GM03348 (cell line): ENCODE data around the gene CPLANE2.
"Not testable (repeated sequence)": the region's sequence is repeated elsewhere in the genome, so short reads cannot be mapped to it uniquely, and the experiment has no call there.

Experiments
- DNase-seq: peaks from one replicate; pipeline ENCODE4 v3.0.0; 2012; ENCODE audit warnings: low spot score

CPLANE2 gene

GRCh38 chr1:16248603-16249516 is 11.9 kb upstream of the CPLANE2 start:
- DNase-seq, result peak; percentile 67

DNA sequence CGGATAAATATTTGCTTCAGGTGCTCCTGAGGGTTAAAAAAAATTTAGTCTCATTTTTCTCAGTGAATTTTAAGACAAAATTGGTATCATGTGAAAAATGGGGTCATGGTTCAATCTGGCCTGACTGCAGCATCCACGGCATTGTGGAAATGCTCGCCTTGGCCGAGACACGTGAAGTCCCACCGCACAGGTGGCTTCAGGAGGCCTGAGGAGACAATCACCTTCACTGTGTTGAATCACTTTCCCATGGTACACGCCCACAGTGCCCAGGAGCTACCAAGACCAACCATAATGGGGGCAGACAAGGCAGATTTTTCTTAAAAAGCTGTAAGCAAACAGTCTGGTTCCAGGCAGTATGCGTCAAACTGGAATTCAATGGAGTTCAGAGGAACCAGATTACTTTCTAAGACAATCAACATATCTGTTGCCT is 11.0 kb upstream of the CPLANE2 start:
- no peak for DNase-seq

DNA sequence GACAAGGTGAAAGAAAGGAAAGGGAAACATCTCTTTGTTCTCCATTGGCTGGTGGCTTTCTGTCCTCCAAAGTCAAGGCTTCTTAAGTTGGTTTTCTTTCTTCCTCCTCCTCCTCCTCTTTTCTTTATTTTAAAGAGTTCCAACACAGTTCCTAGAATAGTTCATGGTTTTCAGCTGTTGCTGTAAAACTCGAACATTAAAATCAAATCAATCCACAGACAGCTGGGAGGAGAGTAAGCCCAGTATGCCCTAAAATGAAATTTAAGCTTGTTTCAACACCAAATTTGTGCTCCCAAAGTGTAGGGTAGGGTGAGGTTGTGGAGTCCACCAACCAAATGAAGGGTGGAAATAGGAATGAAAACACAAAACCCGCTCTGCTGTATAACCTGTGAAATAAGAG is 10.5 kb upstream of the CPLANE2 start:
- no peak for DNase-seq

GRCh38 chr1:16246961-16247360 is 10.0 kb upstream of the CPLANE2 start:
- DNase-seq, result no peak

DNA sequence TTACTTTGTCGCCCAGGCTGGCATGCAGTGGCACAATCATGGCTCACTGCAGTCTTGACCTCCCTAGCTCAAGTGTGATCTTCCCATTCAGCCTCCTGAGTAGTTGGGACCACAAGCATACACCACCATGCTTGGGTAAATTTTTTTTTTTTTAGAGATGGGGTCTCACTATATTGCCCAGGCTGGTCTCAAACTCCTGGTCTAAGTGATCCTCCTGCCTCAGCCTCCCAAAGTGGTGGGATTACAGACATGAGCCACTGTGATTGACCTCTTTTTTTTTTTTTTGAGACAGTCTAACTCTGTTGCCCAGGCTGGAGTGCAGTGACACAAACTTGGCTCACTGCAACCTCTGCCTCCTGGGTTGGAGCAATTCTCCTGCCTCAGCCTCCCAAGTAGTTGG is 9.3 kb upstream of the CPLANE2 start:
- DNase-seq, result not testable (repeated sequence)

DNA sequence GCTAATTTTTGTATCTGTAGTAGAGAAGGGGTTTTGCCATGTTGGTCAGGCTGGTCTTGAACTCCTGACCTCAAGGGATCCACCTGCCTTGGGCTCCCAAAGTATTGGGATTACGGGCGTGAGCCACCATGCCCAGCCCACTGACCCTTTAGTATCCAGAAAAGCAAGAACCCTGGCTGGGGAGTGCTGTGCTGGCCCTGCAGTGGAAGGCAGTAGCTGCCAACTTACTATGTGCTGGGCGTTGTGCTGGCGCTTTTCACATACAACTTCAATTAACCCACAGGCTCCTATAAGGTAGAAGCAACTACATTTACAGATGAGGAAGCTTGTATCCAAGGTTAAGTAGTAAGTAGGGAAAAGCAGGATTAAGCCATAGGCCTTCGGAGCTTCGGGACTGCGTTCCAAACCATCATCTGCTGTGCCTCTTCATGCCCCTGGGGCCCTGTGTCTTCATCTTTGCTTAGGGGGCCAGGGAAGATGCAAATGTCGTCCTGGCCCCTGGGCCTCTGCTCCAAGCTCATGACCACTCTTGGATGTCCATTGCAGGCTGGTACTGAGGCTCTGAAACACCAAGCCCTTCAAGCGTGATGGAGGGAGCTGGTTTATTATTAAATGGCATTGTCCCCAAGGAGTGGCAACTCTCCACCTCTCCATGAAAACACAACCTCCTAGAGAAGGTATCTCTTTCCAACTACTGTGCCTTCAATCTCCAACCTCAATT is 8.7 kb upstream of the CPLANE2 start:
- no peak for DNase-seq

DNA sequence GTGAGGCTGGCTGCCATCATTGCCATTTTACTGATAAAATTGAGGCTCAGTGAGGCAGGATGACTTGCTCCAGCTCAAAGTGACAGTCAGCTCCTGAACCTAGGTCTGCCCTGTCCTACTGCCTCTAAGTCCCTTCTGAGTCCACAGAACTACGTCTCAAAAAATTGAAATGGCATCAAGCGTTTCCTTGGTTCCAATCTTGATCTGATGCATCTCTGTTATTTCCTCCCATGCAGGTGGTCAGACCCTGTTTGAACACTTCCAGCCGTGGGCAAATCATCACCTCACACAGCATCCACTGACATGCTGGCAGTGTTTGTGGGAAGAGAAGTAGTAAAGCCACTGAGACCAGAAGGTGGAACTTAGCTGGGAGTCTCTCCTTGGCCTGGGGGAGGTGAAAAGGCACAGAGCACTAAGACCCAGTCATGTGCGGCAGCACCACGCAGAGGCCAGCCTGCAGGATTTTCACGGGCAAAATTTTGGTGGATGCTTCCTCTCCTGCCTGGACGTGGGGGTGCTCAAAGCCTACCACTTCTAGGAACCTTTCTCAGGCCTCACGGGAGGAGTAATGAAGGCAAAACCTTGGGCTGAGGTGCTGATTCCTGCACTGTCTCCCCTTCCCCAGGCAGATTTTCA is 7.8 kb upstream of the CPLANE2 start:
- DNase-seq, result no peak

- DNase-seq, result peak; percentile 85
Observed at GRCh38 chr1:16243936-16244649, 7.1 kb upstream of the CPLANE2 start.

DNA sequence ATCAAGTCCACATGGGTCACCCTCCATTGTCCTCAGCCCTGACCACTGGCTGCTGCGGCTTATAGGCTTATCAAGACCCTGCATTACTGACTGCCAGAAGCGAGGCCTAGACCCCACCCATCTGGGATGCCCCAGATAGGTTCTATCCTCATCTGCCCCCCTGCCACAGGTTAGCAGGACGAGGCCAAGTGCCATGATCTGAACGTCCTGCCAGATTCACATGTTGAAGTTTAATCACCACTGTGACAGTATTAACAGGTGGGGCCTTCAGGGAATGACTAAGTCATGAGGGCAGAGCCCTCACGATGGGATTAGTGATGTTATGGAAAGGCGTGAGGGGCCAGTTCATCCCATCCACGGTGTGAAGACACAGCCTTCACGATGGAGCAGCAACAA is 6.2 kb upstream of the CPLANE2 start:
- no peak for DNase-seq

- no peak for DNase-seq
Observed at GRCh38 chr1:16242556-16243214, 5.7 kb upstream of the CPLANE2 start.

DNA sequence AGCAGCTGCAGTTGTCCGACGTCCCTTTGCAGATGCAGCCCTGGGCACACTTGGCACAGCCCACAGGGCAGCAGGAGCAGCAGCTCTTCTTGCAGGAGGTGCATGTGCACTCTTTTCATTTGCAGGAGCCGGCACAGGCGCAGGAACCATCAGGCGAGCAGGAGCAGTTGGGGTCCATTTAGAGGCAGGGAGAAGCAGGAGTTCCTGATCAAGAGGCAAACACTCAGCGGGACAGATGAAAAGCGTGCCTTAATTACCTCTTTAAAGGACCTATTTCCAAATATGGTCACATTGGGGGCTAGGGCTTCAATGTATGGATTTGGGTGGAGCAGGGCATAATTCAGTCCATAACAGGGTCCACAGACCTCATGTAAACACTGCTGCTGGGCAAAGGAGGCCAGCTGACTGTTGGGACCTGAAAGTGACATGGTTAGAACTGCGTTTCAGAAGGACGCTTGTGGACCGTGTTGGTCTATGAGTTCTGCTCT is 4.3 kb upstream of the CPLANE2 start:
- DNase-seq, result no peak

DNA sequence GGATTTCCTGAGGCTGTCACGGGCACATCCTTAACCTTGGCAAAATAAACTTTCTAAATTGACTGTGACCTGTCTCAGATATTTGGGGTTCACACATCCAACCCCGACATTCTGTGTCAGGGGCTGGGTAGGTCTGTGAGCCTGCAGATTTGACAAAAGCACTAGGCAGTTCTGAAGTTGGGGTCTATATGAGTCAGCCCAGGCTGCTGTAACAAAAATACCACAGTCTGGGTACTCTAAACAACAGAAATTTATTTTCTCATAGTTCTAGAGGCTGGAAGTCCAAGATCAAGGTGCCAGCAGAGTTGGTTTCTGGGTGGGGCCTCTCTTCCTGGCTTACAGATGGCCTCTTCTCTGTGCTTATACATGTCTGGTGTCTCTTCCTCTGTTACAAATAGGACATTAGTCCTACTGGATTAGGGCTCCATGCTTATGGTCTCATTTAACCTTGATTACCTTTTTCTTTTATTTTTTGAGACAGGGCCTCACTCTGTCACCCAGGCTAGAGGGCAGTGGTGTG is 3.0 kb upstream of the CPLANE2 start:
- no peak for DNase-seq

GRCh38 chr1:16237343-16237830 is 404 bp upstream of the CPLANE2 start:
- no peak for DNase-seq

- DNase-seq, result peak; percentile 50
Observed at GRCh38 chr1:16235944-16236510, 956 bp downstream of the CPLANE2 start.

- DNase-seq, result no peak
Observed at GRCh38 chr1:16235347-16235746, 1.6 kb downstream of the CPLANE2 start.

DNA sequence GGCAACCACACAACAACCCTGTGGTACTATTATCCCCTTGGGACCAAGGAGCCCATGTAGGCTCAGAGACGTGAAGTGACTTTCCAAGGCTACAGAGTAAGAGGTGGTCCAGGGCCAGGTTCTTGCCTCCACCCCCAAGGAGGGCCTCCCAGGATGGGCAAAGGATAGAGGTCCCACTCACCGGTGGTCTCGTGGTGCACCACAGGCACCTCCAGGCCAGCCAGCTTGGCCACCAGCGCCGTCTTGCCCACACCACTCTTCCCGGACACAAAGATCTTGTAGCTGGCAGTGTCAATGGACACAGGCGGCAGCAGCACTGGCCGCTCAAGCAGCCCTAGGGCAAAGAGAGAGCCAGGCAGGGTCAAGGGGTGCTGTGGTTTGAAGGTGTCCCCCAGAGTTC is 3.6 kb downstream of the CPLANE2 start:
- DNase-seq, result no peak

DNA sequence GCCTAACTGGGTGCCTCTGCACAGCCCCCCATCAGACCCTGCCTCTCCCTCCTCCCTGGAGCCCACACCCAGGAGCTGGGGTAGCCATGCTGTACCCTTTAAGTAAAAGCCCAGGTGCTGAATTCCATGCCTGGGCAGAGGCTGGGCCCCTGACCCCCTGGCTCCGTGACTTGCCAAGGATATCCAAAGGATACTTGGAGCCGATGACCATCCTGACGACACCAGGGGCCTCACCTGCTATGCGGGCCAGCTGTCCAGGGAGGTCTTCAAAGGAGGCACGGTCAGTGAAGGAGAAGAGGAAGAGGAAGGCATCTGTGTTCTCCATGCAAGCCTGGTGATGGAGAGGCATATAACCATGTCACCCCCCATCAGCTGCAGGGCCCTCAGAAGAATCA is 4.7 kb downstream of the CPLANE2 start:
- DNase-seq, result no peak

DNA sequence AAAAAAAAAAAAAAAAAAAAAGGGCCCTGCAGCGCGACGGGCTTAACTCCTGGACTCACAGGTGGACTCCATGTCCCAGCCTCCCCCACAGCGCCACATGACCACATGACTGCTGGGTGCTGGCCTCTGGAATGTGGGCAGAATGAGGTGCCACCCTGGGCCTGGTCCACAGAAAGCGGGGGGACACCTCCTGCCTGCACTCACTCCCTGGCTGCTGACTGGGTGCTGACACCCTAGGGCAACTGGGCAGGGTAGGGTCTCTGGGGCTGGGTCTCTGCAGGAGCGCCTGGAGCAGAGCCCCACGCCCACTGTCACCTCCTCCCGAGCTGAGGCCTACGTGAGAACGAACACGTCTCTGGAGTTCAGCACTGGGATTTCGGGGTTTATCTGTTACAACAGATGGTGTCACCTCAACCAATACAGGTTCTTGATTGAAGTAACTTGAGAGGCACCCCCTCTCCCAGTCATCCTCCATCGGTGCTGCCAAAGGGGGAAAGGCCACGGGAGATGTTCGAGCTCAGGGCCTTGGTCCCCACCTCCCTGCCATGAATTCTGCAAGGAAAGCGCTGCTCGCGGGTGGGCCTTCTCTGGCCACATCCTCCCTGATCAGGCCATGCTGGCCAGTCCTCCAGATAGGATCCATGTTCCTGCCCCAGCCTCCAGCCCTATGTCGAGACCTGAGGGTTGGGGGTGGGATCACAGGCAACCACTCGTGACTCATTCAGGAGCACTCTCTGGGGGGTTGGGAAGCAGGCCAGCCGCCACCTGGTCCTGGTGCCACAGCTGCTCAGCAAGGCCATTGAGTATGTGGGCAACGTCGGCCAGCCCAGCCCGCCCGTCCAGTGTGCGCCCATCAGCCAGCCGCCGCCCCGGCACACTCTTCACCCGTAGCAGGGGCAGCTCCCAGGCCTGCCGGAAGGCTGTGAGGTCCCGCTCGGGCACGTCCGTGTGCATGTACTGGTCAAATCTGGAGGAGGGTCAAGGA is 5.4 kb downstream of the CPLANE2 start:
- DNase-seq, result no peak

- DNase-seq, result no peak
Observed at GRCh38 chr1:16230744-16231143, 6.2 kb downstream of the CPLANE2 start.
